ENCODE measurements around the gene LTBP4.

Gene LTBP4

GRCh38 chr19:40601134-40601974, at the start of gene LTBP4 (continued):
- TF ChIP-seq ZNF621 (tag by site-specific recombination; IDR thresholded peaks at IDR 0.05) (no peak), ZNF398 (tag by site-specific recombination; IDR thresholded peaks at IDR 0.05) (peak; percentile 96), ZNF521 (tag by site-specific recombination; IDR thresholded peaks at IDR 0.05) (no peak), ZNF549 (tag by site-specific recombination; IDR thresholded peaks at IDR 0.05) (no peak), GLIS1 (tag by site-specific recombination; IDR thresholded peaks at IDR 0.05) (peak; percentile 55), ZNF596 (tag by site-specific recombination; IDR thresholded peaks at IDR 0.05) (peak; percentile 55), YY1 (tag by site-specific recombination; IDR thresholded peaks at IDR 0.05) (0 out of 2 replicates have a peak, but pooled peaks have one; percentile 54), CTCF (tag by site-specific recombination; IDR thresholded peaks at IDR 0.05) (peak; percentile 90), ZNF23 (tag by site-specific recombination; IDR thresholded peaks at IDR 0.05; ENCODE audit: borderline replicate concordance) (0 out of 2 replicates have a peak, but pooled peaks have one; percentile 1), ZIC2 (tag by site-specific recombination; IDR thresholded peaks at IDR 0.05) (no peak), ZNF677 (tag by site-specific recombination; IDR thresholded peaks at IDR 0.05) (peak; percentile 63), ZNF660 (tag by site-specific recombination; IDR thresholded peaks at IDR 0.05) (0 out of 2 replicates have a peak, but pooled peaks have one; percentile 66), ZNF449 (tag by site-specific recombination; IDR thresholded peaks at IDR 0.05) (peak; percentile 81), REPIN1 (tag by site-specific recombination; IDR thresholded peaks at IDR 0.05; ENCODE audit: low read depth) (no peak)
- TF ChIP-seq, protein P1, sequence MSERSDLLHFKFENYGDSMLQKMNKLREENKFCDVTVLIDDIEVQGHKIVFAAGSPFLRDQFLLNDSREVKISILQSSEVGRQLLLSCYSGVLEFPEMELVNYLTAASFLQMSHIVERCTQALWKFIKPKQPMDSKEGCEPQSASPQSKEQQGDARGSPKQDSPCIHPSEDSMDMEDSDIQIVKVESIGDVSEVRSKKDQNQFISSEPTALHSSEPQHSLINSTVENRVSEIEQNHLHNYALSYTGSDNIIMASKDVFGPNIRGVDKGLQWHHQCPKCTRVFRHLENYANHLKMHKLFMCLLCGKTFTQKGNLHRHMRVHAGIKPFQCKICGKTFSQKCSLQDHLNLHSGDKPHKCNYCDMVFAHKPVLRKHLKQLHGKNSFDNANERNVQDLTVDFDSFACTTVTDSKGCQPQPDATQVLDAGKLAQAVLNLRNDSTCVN (tag by site-specific recombination; optimal IDR thresholded peaks at IDR 0.05), result peak; percentile 68

DNA sequence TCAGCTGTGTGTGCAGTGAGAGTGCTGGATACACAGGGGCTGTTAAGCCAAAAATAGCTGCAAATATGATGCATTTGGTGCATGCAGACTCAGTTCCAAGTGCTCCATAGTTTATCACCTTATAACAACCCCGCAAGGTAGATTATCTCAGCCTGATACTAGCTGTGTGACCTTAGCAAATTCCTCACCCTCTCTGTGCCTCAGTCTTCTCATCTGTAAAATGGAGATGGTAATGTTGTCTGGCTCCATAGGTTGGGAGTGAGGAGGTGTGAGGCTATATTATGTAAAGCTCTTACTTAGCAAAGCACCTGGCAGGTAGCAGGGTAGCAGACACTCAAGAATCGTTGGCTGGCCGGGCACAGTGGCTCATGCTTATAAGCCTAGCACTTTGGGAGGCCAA, 48.3 kb upstream of the LTBP4 start:
- Histone ChIP-seq H3K27ac (ENCODE audit: extremely low read depth, low read depth, low read length) (no peak overlapping the region), H3K4me3 (ENCODE audit: low read depth, low read length) (no peak overlapping the region), H3K9me3 (ENCODE audit: control insufficient read depth, insufficient read depth, low read depth, low read length) (peaks cover under 1% of the 10 kb centered on the region; the same call in 1 of the 2 replicates), H3K4me1 (ENCODE audit: control insufficient read depth, insufficient read depth, low read length) (peaks cover 9% of the 10 kb centered on the region), H3K36me3 (ENCODE audit: control insufficient read depth in 2 of 2, insufficient read depth in 1 of 2, low read length in 2 of 2) (no peaks in the 10 kb centered on the region; a peak in 1 of 3 replicates)
- CTCF ChIA-PET, result interaction anchor here (0.6 to 14.7 kb wide), 11 partner anchors 9 to 149 kb away, joined by 3 to 140 read pairs (median 7); partner anchors contain the start of gene BLVRB
- TF ChIP-seq, protein P2, sequence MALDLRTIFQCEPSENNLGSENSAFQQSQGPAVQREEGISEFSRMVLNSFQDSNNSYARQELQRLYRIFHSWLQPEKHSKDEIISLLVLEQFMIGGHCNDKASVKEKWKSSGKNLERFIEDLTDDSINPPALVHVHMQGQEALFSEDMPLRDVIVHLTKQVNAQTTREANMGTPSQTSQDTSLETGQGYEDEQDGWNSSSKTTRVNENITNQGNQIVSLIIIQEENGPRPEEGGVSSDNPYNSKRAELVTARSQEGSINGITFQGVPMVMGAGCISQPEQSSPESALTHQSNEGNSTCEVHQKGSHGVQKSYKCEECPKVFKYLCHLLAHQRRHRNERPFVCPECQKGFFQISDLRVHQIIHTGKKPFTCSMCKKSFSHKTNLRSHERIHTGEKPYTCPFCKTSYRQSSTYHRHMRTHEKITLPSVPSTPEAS (tag by site-specific recombination; IDR thresholded peaks at IDR 0.05), result no peak
- TF ChIP-seq ZNF580 (tag by site-specific recombination; IDR thresholded peaks at IDR 0.05), result peak; percentile 51; the same call in 1 of the 2 replicates
- peak; percentile 89; the same call in 1 of the 2 replicates for TF ChIP-seq ZNF768 (tag by site-specific recombination; IDR thresholded peaks at IDR 0.05)
- TF ChIP-seq, protein P1 (tag by site-specific recombination; optimal IDR thresholded peaks at IDR 0.05), result no peak
- POLR2A ChIA-PET, result interaction anchor here (1.2 kb wide), 1 partner anchor 18 kb away, joined by 3 read pairs; no protein-coding TSS in a partner anchor
